ENCODE data around the gene PAPPA2.
"Not testable (repeated sequence)": the region's sequence is repeated elsewhere in the genome, so short reads cannot be mapped to it uniquely, and the experiment has no call there.

- not testable (repeated sequence) for TF ChIP-seq CTCF (IDR thresholded peaks at IDR 0.05; ENCODE audit: insufficient read depth, low read length, poor library complexity, severe bottlenecking); EZH2phosphoT487 (conservative IDR thresholded peaks at IDR 0.05; ENCODE audit: low read length)
Observed at GRCh38 chr1:176561761-176562160, 98.8 kb downstream of the PAPPA2 start.
